HuH-7 (cell line): ENCODE results near the gene MYL10.
A peak's percentile ranks its signal among the peaks of the same experiment; 100 is the strongest.
"Not testable (repeated sequence)": the region's sequence is repeated elsewhere in the genome, so short reads cannot be mapped to it uniquely, and the experiment has no call there.

Experiments
- DNase-seq: peaks from one replicate; pipeline ENCODE4 v3.0.0; 2011; ENCODE audit warnings: low spot score

The MYL10 gene

GRCh38 chr7:101618916-101619315, 10.2 kb downstream of the MYL10 start:
- no peak for DNase-seq

GRCh38 chr7:101618207-101618839, 10.8 kb downstream of the MYL10 start:
- no peak for DNase-seq

- DNase-seq: no peak
Observed at GRCh38 chr7:101617451-101618206, 11.5 kb downstream of the MYL10 start.

- no peak for DNase-seq
Observed at GRCh38 chr7:101615446-101615845, 13.7 kb downstream of the MYL10 start.

- DNase-seq: no peak
Observed at GRCh38 chr7:101614939-101615302, 14.2 kb downstream of the MYL10 start.

- DNase-seq: no peak
Observed at GRCh38 chr7:101614098-101614938, 14.8 kb downstream of the MYL10 start.

- DNase-seq: no peak
Observed at GRCh38 chr7:101612885-101613515, 16.1 kb downstream of the MYL10 start.

GRCh38 chr7:101608772-101609713, 20.1 kb downstream of the MYL10 start:
- DNase-seq: no peak

GRCh38 chr7:101606498-101606923, 22.6 kb downstream of the MYL10 start:
- no peak for DNase-seq

GRCh38 chr7:101605611-101606497, 23.2 kb downstream of the MYL10 start:
- DNase-seq: no peak

GRCh38 chr7:101604934-101605332, 24.2 kb downstream of the MYL10 start:
- not testable (repeated sequence) for DNase-seq

- DNase-seq: no peak
Observed at GRCh38 chr7:101604331-101604933, 24.7 kb downstream of the MYL10 start.

- DNase-seq: peak; percentile 91
Observed at GRCh38 chr7:101602484-101603241, 26.4 kb downstream of the MYL10 start.

- DNase-seq: no peak
Observed at GRCh38 chr7:101602082-101602481, 27.0 kb downstream of the MYL10 start.

- DNase-seq: no peak
Observed at GRCh38 chr7:101599787-101600186, 29.3 kb downstream of the MYL10 start.

- DNase-seq: no peak
Observed at GRCh38 chr7:101598986-101599771, 29.9 kb downstream of the MYL10 start.

- DNase-seq: no peak
Observed at GRCh38 chr7:101598422-101598985, 30.6 kb downstream of the MYL10 start.

- no peak for DNase-seq
Observed at GRCh38 chr7:101597941-101598340, 31.2 kb downstream of the MYL10 start.
